Measurements from ENCODE around the gene LRRK2.
"Not testable (repeated sequence)": the region's sequence is repeated elsewhere in the genome, so short reads cannot be mapped to it uniquely, and the experiment has no call there.

The LRRK2 gene

DNA sequence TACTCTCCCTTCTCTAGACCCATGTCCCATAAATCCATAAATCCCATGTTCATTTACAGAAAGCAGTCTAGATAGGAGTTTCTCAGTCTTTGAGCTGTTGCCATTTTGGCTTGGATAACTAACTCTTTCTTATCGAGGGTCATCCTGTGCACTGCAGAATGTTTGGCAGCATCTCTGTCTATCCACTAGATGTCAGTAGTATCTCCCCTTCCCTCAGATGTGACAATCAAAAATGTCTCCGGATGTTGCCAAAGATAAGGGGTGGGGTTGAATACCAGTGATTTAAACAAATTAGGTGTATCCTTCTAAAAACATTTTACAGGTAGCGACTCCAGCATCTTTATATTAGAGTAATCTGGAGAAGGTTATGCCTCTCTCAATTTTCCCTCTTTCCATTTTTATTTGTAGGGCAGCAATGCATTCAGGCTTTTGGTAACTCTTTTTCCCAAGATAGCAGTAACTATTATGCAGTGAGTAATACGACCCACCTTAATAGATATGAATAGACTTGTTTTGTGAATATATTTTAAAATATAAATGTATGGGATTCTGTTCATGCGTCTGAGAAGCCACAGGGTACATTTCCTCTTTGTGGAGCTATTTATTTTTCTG lies 100.7 kb downstream of the LRRK2 start:
- peak; percentile 74 for DNase-seq

DNA sequence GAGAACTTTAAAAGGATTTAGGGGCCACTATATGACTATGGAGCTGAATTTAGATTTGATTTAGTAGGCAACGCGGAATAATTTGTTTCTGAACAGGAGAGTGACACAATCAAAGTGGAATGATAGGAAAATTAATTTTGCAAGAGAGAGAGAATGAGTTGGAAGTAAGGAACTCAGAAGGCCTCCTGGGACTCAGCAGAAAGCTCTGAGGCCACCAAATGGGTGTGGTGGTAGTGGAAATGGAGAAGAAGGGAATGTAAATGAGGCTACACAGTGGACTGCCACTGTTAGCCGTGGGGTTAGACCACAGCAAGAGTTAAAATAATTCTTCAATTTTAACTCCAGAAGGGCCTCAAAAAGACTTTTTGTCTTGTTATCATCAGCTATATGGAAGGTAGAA lies 102.7 kb downstream of the LRRK2 start:
- DNase-seq = no peak

DNA sequence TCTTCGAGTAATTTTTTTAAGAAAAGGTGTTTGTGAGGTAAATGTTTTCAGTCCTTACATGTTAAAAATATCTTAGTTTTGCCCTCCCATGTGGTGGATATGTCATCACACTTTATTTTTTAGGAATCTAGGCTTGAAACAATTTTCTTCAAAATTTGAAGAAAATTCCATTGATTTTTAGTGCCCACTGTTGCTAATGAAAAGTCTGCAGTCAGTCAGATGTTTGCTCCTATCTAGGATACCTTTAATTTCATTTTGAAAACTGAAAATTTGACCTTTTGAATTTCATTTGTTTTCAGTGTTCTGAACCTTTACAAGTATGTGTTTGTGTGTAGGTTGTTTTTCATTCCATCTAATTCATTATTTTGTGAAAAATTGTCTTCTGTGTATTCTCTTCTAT lies 105.4 kb downstream of the LRRK2 start:
- no peak for DNase-seq

DNA sequence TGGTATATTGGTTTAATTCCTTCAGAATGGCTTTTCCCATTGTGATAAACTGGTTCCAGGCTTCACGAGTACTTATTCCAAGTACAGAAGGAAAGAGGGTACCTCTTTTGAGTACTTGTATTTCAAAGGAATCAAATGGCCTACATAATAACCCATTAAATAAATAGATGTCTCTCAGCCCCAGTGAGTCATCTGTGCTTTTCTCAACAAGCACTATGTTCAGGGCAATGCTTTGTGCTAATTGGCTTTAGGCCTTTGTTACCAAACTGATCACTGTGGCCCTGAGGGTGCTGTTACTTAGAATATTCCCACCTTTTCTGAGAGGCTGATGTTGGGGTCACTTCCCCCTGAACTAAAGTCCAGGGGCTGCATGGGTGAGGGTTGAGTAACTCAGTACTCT lies 107.1 kb downstream of the LRRK2 start:
- DNase-seq = no peak

DNA sequence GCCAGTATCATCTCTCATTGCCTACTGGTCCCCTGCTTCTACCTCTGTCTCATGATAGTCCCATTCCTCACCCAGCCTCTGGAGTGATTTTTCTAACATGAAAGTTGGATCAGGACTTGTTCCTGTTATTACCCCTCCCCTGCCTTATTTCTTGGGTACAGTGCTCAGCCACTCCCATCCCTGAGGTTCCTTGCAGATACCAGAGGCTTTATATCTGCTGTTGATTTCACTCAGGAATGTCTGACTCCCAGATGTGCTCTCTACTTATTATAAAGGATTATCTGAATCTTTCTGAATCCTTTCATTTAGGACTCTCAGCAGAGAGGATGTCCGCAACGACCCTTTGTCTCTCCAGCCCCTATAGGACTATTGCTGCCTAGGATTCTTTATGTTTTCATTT lies 111.2 kb downstream of the LRRK2 start:
- DNase-seq = no peak

DNA sequence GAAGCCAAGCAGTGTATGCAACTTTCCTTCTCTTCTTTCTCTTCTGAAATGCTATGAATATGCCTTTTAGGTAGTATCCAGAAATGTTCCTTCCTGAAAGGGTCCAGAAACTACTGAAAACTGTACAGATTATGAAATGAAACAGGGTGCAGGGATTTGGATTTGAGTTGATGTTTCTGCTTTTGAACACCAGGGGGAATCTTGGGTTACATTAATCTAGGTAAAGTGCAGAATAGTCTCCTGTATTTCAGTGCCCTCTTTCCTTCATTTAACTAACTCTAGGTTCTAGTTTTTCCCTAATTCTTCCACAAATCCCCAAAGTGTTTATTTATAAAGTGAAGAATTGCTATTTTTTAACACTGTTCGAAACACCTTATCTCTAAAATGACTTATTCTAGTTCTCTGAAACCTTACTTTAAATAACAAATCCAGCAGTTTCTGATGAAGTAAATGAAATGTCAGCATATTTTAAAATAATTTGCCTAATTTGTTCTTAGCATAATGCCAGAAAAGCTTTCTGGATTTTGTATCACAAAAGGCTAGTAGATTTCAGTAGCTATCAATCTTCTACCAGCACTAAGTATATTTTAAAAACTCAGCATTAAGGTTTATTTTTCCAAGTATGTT lies 111.9 kb downstream of the LRRK2 start:
- DNase-seq = no peak

DNA sequence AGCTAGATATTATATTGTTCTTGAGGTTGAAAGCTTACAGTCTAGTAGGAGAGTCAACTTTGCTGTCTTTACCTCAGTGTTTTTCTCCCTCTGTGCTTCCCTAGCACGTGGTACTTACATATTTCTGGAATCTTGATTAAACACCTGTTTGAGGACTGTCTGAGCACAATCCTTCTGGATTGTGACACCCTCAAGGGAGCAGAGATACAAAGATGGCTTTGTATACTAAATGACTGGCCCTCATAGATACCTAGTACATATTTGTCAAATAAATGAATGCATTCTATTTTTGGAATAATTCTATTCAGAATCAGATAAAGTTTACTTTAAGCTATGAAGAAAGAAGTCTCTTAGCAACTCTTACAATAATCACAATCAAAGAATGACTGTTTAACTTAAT lies 113.3 kb downstream of the LRRK2 start:
- no peak for DNase-seq

DNA sequence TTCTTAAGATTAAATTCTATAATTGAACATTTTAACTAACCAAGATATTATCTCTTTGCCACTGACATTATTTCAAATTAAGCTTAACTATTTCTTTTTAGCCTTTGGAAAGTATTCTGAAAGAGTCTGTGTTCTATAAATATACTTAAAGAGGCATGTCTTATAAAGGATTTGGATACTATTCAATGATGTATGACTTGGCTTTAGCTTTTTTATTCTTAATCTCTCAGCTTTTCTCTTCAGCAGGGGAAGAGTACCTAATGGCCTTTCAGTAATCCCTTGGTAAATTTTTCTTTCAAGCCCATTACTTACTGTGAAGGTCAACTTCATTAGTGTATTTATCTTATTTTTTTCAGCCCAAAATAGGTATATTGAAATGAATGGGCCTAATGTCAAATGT lies 113.8 kb downstream of the LRRK2 start:
- no peak for DNase-seq

DNA sequence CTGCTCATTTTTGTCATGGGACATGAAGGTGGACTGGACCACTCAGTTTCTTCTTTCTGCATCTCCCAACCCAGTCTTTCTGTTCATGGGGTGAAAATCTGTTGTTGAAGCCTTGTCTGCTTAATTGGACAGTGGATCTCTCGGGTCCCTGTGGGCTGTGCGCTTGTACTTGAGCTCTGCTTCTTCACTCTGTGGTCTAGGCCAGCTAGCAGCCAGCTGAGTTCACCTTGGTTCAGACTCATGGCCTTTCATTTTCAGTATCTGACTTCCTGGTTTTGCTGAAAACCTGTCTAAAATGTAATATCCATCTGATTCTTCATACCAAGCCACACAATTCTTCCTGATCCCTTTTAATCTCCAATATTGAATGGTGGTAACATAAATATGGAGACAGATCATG lies 117.2 kb downstream of the LRRK2 start:
- no peak for DNase-seq

DNA sequence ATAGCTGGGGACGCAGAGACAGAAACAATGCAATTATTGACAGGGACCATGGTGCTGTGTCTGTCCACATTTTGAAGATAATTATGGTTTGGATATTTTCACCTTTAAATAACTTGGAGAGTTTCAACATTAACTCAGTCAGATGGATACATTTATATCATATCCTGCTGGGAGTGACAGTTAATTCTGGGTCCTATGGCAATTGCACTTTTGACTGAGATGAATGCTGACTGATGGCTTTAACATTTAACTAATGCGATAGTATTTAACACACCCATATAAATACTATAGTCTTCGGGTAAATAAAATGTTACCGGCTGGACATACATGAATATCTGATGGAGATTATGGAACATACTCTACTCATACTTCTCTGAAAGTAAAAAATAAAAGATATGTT lies 118.3 kb downstream of the LRRK2 start:
- DNase-seq = no peak

DNA sequence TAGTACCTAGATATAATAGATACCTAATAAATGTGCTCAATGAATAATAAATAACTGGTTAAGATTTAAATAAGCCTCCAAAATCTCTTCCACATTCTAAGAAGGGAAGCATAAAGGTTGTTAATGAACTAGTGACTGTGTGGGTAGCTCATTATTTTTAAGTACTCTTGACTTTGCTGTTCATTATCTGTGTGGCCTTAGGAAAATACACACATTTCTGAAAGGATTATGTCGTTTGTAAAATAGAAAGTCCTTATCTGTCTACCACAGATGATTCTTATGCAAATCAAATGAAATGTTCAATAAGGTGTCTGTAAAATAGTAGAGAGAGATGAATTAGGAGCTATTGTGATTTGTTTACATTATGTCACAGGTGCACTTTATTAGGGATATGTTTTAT lies 119.5 kb downstream of the LRRK2 start:
- no peak for DNase-seq

DNA sequence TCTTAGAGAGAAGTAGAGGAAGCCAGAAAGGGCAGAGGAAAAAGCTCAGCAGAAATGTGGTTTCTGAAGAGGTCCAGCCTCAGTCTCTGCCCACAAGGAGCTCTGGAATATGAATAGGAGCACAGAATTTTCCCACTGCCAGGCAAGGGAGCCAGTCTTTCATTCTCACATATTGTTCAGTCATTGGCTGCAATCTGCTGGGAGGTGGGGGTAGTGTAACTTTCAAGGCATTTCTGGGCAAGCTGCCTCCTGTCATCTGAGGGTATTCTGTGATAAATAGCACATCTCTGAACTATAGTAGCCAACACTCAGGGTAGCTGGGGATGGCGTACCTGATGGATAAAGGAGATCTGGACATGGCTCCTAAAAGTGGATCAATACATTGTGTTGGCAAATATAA lies 127.2 kb downstream of the LRRK2 start:
- DNase-seq = no peak

DNA sequence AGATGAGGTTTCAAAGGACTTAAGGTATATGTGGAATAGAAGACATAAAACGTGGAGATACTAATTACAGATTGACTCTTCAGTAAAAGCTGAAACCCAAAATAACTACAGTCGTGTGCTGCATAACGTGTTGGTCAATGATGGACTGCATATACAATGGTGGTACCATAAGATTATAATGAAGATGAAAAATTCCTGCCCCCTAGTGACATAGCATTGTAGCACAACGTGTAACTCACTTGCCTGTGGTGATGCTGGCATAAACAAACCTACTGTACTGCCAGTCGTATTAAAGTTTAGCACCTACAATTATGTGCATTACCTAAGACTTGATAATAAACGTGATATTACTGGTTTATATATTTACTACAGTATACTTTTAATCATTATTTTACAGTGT lies 150.3 kb downstream of the LRRK2 start:
- no peak for DNase-seq

DNA sequence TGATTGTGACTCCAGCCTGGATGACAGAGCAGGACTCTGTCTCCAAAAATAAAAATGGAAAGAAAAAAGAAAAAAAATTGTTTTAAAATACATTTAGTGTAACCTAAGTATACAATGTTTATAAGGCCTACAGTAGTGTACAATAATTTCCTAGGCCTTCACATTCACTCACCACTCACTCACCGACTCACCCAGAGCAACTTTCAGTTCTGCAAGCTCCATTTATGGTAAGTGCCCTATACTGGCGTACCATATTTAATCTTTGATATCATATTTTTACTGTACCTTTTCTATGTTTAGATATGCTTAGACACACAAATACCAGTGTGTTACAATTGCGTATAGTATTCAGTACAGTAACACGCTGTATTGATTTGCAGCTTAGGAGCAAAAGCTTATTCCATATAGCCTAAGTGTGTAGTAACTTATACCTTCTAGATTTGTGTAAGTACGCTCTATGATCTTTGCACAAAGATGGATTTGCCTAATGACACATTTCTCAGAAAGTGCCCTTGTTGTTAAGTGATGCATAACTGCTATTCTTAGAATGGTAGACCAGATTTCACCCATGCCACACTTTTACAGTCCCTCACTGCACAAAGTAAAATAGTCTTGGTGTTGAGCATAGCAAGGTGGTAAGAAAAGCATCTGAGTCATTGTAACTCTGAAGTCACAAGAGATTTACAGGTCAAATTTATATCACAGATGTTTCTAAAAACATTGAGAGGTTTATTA lies 151.9 kb downstream of the LRRK2 start:
- no peak for DNase-seq

DNA sequence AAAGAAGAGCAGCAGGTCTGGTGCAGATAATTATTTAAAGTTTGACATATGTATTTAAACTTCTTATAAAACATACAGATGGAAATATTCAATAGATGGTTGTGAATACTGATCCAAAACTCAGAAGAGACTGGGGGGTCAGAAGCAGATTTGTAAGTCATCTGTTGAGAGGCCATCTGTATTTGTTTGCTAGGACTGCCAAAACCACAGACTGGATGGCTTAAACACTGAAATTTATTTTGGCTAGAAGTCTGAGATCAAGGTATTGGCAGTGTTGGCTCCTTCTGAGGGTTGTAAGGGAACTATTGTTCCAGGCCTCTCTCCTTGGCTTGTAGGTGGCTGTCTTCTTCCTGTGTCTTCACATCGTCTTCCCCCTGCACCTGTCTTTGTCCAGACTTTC lies 153.9 kb downstream of the LRRK2 start:
- DNase-seq = no peak

DNA sequence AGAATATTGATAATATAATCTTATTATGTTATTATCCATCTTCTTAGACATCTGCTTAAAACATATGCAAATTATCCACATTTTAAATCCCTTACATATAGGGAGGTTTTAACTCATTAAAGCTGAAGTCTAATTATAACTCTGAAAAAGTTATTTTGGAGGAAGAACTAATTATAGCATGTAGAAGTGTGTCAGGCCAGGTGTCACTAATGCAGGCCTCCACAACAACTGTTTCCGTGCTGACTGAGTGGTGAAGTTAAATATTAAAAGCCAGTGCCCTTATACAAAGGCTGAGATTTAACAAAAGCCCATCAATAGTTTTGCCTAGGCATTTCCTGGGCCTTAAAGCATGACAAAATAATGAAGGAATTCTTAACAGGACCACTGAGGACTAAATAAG lies 157.4 kb downstream of the LRRK2 start:
- DNase-seq = no peak

DNA sequence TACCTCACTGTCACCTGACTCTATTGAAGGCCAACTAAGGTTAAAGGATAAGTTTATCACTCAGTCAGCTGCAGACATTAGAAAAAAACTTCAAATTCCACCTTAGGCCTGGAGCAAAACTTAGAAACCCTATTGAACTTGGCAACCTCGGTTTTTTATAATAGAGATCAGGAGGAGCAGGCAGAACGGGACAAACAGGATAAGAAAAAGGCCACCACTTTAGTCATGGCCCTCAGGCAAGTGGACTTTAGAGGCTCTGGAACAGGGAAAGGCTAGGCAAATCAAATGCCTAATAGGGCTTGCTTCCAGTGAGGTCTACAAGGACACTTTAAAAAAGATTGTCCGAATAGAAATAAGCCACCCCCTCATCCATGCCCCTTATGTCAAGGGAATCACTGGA lies 162.5 kb downstream of the LRRK2 start:
- DNase-seq = not testable (repeated sequence)

DNA sequence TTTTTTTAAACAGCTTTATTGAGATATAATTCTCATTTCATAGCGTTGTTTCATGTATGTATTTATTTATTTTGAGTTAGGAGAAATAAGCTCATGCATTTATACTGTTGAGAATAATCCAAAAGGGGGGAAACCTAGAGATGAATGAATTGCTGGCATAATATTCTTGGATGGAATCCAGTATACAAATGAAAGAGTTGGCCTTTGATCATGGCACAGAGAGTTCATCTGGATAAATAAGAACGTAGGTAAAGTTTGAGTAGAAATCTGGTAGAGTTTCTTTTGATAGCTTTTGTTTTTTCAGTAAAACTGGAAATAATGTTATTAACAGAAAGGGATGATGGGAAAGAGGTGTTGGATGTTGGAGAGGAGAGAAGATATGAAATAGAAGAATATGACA lies 166.2 kb downstream of the LRRK2 start:
- DNase-seq = no peak

DNA sequence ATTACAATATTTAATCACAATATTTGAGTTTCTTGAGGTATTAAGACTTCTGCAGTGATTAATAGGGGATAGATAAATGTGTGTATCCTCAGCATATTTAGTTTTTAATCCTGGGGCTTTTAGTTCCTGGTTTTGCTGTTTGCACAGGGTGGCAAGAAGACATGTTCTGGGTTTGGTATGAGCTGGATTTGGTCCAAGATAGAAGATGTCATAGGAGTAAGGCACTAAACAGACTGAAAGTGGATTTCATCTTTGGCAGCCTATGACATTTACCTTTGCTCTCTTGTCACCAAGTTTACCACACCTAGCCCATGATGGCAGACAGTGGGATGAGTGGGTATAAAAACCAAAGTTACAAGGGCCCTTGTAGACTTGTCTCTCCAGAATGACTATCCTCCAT lies 168.2 kb downstream of the LRRK2 start:
- DNase-seq = no peak

DNA sequence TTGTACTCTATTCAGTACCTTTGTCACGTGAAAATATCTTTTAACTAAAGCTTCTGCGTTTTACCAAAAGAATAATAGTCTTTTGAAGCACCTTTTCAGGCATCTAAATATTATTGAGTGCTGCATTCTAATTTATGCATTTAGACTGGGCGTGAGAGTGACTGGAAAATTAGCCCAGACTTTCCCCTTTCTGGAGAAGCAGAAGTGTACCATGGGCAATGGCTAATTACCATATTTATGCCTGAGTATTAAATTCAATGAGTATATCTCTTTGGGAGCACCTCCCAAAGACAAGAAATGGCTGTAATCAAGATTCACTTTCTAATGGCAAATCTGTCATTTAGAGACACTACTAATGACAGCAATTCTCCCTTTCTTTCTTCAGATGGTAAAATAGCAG lies 174.9 kb downstream of the LRRK2 start:
- DNase-seq = no peak

DNA sequence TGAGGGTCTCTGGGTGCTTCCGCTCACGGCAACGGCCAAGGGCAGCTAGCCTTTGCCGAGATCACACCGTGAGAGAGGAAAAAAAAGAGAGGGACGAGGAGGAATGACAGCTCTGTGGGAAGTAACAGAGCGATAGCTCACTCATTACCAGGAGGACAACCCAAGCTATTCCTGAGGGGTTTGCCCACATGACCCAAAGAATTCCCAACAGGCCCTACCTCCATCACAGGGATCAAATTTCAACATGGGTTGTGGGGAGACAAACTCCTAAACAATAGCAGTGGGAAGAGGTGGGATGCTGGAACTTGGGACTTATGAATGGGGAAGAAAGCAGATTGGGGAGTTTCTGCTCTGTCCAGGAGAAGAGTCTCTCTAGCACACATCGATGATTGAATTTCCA lies 180.6 kb downstream of the LRRK2 start:
- no peak for DNase-seq

Data from SHP77 treated with DMSO at 0.1 percent for 48 hours (cell line).